ENCODE measurements around the gene PRXL2B. TPM values are rescaled to one million over a fixed set of nuclear protein-coding genes. Genes with fewer than 3 reads are reported as not detected.

PRXL2B gene
- total and polyA plus RNA-seq, 12 donors: 16.9 to 64.0 (median 30.2) TPM

DNA sequence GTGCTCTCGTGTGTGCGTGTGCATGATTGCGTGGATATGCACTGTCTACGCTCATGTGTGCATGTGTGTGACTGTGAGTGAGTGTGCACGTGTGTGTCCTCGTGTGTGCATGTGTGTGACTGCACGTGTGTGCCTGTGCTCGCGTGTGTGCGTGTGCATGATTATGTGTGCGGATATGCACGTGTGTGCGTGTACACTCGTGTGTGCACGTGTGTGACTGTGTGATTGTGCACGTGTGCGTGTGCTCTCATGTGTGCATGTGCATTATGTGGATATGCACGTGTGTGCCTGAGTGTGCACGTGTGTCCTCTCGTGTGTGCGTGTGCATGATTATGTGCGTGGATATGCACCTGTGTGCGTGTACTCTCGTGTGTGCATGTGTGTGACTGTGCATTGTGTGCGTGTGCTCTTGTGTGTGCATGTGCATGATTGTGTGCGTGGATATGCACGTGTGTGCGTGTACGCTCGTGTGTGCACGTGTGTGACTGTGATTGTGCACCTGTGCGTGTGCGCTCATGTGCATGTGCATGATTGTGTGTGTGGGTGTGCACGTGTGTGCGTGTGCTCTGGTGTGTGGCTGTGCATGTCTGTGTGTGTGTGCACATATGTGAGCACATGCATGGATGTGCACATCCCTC is 44.0 kb downstream of the PRXL2B start:
- Histone ChIP-seq H3K9me3 (replicated peaks in 1 of 3) (no peaks in the 10 kb centered on the region), H3K4me1 (replicated peaks in 1 of 2) (peaks cover 7 to 8% of the 10 kb centered on the region in 2 donors), H3K27me3 (peaks cover 36% of the 10 kb centered on the region), H3K36me3 (replicated peaks in 1 of 2) (no peaks in the 10 kb centered on the region), H3K27ac (no peak overlapping the region), H3K4me3 (no peak overlapping the region)
- no peak for DNase-seq
- TF ChIP-seq POLR2A (IDR thresholded peaks at IDR 0.05): no peak
- TF ChIP-seq, protein P1, sequence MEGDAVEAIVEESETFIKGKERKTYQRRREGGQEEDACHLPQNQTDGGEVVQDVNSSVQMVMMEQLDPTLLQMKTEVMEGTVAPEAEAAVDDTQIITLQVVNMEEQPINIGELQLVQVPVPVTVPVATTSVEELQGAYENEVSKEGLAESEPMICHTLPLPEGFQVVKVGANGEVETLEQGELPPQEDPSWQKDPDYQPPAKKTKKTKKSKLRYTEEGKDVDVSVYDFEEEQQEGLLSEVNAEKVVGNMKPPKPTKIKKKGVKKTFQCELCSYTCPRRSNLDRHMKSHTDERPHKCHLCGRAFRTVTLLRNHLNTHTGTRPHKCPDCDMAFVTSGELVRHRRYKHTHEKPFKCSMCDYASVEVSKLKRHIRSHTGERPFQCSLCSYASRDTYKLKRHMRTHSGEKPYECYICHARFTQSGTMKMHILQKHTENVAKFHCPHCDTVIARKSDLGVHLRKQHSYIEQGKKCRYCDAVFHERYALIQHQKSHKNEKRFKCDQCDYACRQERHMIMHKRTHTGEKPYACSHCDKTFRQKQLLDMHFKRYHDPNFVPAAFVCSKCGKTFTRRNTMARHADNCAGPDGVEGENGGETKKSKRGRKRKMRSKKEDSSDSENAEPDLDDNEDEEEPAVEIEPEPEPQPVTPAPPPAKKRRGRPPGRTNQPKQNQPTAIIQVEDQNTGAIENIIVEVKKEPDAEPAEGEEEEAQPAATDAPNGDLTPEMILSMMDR (IDR thresholded peaks at IDR 0.05): no peak
- intact Hi-C loops (cut with DNase I): no loop called here
- 85 to 90% (median 87%) methylated on average over 35 of the region's 35 CpGs for WGBS, 4 donors

DNA sequence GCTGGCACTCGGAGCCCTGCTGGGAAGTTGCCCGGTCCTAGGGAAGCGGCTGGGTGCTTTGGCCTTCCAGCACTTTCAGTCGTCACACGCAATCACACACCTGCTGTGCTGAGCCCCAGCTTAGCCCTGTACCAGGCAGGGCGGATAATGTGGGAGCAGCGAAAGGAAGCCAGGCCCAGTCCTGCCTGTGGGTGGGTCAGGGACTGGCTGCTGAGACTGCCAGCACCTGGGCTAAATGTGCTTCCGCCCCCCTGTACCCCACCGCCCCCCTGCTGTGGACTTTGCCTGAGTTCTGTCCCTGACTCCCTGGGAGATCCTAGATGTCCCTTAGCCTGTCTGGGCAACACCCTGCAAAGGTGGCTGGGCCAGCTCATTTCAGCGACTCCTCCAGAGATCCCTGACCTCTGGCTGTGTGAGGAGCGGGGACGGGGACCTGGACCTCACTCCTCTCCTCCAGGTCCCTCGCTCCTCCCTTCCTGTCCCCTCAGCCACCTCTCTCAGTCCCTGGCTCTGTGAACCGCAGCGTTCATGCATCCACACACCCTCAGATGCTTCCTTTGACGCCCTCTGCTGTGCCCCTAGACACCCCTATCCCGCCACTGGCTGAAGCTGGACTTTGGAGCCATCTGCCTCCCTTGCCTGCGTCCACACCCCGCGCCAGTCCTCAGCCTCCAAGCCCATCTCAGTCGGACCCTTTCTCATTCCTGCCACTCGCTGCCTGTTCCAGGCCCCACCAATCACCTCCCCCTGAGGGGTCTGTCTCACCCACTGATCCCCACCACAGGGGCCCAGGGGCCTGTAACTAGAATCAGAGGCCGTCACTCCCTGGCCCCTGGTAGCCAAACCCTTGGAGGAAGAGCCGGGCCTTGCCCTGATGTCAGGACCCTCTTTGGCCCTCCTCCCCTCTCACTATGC is 44.8 kb downstream of the PRXL2B start:
- Histone ChIP-seq H3K9me3 (replicated peaks in 1 of 3) (no peaks in the 10 kb centered on the region), H3K36me3 (replicated peaks in 1 of 2) (no peaks in the 10 kb centered on the region), H3K4me3 (no peak overlapping the region), H3K27me3 (peaks cover 36% of the 10 kb centered on the region), H3K27ac (no peak overlapping the region), H3K4me1 (replicated peaks in 1 of 2) (peaks cover 7 to 8% of the 10 kb centered on the region in 2 donors)
- TF ChIP-seq POLR2A (IDR thresholded peaks at IDR 0.05): no peak
- TF ChIP-seq, protein P1 (IDR thresholded peaks at IDR 0.05): no peak
- 80 to 89% (median 84%) methylated on average over 15 to 24 of the region's 24 CpGs for WGBS, 4 donors
- intact Hi-C loops (cut with DNase I): no loop called here
- DNase-seq: no peak

DNA sequence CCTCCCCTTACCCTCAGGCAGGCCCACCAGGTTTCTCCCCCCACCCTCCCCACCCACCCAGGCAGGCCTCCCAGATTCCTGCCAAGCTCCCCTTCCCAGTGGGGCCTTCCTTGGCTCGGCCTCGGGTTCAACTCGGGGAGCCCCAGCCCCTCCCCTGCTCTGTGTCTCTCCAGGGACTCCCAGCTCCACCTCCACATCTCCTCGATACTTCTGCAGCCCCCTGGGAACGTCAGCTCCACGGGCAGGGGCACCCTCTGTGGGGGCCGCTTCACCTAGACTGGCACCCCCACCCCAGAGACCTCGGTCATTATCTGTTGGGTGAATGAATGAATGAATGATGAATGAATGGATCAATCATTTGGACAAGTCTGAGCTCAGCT is 45.5 kb downstream of the PRXL2B start:
- no peak for DNase-seq
- no peak overlapping the region for H3K4me3 ChIP-seq
- no peaks in the 10 kb centered on the region for H3K36me3 ChIP-seq (replicated peaks in 1 of 2)
- H3K27me3 ChIP-seq: peaks cover 32% of the 10 kb centered on the region
- H3K9me3 ChIP-seq (replicated peaks in 1 of 3): peaks cover 0 to 5% (median 3%) of the 10 kb centered on the region in 3 donors
- H3K4me1 ChIP-seq (replicated peaks in 1 of 2): peaks cover 7 to 8% of the 10 kb centered on the region in 2 donors
- no peak overlapping the region for H3K27ac ChIP-seq
- 49 to 62% (median 56%) methylated on average over 4 to 8 of the region's 8 CpGs for WGBS, 4 donors
- intact Hi-C loops (cut with DNase I): no loop called here
- TF ChIP-seq POLR2A (IDR thresholded peaks at IDR 0.05): no peak
- TF ChIP-seq, protein P1 (IDR thresholded peaks at IDR 0.05): no peak

DNA sequence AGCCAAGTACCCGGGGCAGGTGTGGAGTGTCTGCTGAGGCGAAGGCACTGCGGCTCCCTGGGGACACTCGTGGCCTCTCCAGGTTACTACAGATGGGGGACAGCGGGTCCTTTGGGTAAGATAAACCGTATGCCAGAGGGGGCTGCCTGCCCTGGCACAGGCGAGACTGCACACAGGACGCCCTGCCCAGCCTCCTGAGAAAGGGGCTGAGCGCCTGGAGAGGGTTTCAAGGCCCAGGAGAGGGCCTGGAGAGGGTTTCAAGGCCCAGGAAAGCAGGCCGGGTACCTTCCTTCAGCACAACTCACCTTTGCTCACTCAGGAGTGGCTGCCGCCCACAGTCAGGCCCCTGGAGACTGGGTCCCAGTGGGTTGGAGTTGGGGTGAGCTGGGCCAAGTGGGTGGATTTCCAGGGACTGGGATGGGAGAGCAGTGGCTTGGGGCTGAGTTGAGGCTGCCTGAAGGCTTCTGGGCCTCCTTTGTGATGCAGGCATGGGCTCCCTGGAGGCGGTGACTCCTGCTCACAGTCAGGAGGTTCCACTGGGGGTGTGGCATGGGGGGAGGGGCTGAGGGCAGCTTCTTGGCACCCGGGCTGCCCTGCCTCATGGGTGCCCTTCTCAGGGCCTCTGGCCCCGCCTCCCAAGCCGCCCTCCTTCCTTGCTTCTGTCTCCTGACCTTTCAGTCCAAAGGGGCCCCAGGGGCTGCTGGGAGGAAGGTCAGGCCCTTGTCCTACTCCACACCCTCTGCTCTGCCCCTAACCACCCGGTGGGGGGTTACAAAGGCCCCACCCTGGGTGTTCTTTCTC is 46.2 kb downstream of the PRXL2B start, which contains the start of gene MMEL1:
Gene MMEL1, minus strand, starts transcription at position 456 of the 801 bp plus-strand sequence. CDS start 3,532 bp downstream, outside the sequence.
- peaks cover 7 to 8% of the 10 kb centered on the region in 2 donors for H3K4me1 ChIP-seq (replicated peaks in 1 of 2)
- 71 to 87% (median 78%) methylated on average over 8 to 16 of the region's 16 CpGs for WGBS, 4 donors
- H3K36me3 ChIP-seq (replicated peaks in 1 of 2): no peaks in the 10 kb centered on the region
- peaks cover 25% of the 10 kb centered on the region for H3K27me3 ChIP-seq
- no peak for DNase-seq
- no peak for TF ChIP-seq POLR2A (IDR thresholded peaks at IDR 0.05)
- TF ChIP-seq, protein P1 (IDR thresholded peaks at IDR 0.05): no peak
- no peak within 1 kb of the TSS for H3K4me3 ChIP-seq
- intact Hi-C loops (cut with DNase I): no loop called here
- peaks cover 0 to 8% (median 3%) of the 10 kb centered on the region in 3 donors for H3K9me3 ChIP-seq (replicated peaks in 1 of 3)
- no peak within 1 kb of the TSS for H3K27ac ChIP-seq

All from adrenal gland (tissue), 12 donors.